Stimulated activated naive CD4-positive, alpha-beta T cell (primary cell): Measurements from ENCODE around the gene CTU1.

Experiments used
- DNase-seq, 6 experiments: peaks; one replicate each; lab custom pipeline; 2025; lab: John Stamatoyannopoulos, UW

CTU1 gene

DNA sequence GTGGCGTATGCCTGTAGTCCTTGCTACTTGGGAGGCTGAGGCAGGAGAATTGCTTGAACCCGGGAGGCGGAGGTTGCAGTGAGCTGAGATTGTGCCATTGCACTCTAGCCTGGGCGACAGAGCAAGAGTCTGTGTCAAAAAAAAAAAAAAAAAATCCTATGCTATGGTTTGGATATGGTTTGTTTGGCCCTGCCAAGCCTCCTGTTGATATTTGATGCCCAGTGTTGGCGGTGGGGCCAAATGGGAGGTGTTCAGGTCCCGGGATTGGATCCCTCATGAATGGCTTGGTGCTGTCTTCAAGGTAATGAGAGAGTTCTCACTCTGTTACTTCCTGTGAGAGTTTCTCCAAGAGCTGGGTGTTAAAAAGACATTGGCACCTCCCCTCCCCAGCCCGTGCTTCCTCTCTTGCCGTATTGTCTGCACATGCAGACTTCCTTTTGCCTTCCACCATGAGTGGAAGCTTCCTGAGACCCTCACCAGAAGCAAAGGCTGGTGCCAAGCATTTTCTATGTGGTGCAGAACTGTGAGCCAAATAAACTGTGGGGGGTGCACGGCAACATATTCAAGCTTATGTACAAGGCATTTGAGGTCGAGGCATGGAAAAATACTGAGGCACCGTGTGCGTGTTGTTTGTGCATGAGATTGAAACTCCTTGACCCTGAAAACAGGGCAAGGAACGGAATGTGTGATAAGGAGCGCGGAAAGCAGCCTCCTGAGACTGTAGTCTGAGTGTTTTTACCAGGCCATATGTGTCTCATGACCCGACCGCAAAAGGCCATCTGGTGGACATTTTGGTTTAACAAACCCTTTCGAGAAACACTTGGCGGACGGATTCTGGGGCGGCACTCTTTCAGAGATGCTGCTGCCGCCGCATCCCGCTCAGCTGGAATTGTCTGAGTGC, 23.8 kb upstream of the CTU1 start:
- peak in 5 of 6 experiments; percentile 12 to 52 (median 35) for DNase-seq

DNA sequence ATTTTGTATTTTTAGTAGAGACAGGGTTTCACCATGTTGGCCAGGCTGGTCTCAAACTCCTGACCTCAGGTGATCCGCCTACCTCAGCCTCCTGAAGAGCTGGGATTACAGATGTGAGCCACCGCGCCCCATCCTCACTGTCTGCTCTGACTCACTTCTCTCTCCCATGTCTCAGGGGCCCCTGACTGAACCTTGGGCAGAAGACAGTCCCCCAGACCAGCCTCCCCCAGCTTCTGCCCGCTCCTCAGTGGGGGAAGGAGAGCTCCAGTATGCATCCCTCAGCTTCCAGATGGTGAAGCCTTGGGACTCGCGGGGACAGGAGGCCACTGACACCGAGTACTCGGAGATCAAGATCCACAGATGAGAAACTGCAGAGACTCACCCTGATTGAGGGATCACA, 21.5 kb upstream of the CTU1 start:
- no peak for DNase-seq

DNA sequence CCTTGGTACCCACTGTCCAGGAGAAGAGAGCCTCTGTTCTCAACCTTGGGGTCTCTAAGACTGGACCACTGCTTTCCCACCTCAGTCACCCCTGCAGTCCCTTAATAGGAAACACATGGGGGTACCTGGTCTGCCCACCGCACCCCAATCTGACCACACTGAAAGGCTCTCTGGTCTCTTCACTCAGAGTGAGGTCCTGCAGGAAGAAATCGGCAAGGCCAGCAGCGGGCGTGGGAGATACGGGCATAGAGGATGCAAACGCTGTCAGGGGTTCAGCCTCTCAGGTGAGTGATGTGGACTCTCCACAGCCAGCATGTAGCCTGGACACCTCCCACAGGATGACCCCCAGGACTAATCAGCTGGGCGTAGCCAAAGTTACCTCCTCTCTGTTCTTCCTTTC, 20.0 kb upstream of the CTU1 start:
- no peak for DNase-seq

DNA sequence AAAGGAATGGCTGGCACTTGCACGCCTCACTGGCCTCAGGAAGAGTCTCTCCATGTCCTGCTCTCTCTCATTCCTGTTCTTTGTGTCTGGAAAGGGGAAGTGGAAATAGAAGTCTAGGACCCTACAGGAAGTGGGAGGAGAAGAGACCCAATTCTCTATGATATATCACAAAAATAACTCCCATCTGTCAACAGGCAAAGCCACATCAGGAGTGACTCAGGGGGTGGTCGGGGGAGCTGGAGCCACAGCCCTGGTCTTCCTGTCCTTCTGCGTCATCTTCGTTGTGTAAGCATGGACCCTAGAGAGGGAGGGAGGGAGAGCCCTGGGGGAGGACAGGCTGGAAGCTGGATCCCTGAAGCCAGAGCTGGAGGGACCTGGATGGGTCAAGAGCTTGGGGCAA, 19.5 kb upstream of the CTU1 start:
- DNase-seq, result no peak

DNA sequence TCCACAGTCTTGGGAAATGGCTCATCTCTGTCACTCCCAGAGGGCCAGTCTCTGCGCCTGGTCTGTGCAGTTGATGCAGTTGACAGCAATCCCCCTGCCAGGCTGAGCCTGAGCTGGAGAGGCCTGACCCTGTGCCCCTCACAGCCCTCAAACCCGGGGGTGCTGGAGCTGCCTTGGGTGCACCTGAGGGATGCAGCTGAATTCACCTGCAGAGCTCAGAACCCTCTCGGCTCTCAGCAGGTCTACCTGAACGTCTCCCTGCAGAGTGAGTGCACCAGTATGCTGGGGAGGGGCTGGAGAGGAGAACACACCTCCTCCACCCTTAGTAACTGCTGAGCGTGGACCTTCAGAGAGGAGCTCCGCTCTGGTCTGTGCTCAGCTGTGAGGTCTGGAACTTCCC, 18.8 kb upstream of the CTU1 start:
- no peak for DNase-seq

DNA sequence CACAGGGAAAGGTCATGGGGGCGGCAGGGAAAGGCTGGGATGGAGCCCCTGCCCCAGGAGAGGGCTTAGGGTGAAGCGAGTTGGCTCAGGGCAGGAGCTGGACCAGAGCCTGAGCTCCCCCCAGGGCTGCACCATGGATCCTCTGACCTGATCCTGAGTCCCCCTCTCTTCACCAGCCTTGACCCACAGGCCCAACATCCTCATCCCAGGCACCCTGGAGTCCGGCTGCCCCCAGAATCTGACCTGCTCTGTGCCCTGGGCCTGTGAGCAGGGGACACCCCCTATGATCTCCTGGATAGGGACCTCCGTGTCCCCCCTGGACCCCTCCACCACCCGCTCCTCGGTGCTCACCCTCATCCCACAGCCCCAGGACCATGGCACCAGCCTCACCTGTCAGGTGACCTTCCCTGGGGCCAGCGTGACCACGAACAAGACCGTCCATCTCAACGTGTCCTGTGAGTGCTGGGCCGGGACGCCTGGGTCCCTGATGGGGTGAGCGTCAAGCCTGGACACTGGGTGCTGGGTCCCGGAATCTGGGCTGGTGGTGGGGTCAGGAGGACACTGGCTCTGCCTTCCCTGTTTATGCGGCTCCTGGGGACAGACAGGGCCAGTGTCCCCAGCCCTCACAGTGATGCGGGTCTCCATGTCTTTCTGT, 17.3 kb upstream of the CTU1 start:
- no peak for DNase-seq

DNA sequence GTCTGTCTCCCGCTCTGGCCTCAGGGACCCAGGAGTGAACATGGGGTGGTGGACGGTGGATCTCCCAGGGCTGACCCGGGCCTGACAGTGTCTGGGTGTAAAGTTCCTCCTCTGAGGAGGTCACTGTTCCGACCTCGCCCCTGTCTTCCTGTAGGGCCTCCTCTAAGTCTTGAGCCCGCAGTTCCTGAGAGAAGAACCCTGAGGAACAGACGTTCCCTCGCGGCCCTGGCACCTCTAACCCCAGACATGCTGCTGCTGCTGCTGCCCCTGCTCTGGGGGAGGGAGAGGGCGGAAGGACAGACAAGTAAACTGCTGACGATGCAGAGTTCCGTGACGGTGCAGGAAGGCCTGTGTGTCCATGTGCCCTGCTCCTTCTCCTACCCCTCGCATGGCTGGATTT, 16.5 kb upstream of the CTU1 start, which contains the start of gene SIGLEC9:
TSS of gene SIGLEC9 (plus strand) at position 178 of the 400 bp plus-strand sequence. CDS start at position 247, 69 bp downstream.
- DNase-seq, result no peak

DNA sequence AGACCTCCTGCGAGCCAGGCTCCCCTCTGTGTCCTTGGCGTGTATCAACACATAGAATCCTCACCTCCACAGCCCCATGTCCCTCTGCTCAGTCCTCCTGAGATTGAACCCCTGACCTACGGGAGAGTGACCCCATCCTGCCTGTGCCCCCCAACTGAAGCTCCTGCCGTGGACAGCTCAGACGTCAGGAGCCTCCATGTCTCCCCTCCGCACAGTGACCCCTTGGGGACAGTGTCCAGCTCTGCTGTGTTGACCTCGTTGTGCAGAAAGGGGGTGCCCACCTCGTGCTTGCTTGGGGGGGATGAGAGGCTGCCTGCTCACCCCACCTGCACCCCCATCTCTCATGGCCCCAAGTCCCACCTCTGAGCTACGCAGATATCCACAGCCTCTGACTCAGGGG, 16.0 kb upstream of the CTU1 start:
- DNase-seq, result no peak

DNA sequence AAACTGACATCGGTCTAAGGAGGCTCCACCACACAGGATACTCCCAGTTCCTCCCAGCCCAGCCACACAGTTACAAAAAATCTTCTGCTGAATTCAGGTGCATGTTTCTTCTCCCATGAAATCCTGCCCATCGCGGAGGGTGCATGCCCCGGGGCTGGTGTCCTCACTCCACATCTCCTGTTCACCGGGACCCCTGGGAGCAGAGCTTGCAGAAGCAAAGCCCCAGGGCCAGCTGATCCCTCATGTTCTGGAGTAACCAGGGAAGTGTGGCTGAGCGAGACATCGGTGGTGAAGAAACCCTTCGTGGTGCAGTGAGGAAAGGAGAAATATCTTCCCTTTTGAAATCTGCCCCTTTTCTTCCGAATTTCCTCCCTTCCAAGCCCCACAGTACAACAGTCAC, 15.6 kb upstream of the CTU1 start:
- DNase-seq, result no peak

DNA sequence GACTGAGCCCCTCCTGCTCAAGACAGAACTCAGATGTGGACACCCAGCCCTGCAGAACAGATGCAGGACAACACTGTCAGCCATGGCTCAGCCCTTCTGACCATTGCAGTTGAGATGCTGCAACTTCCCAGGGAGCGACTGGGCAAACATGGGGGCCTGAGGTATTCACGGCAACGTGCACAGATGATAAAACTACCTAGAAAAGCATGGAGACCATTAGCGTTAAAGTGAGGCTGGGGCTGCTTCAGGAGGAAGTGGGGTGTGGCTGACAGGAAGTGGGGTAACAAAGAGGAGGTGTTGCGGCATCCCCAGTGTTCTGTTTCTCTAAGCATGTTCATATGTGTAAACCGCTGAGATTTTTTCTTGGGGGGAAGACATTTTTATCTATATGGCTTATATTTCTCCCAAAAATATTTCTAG, 15.2 kb upstream of the CTU1 start:
- peak in 5 of 6 experiments; percentile 10 to 74 (median 65) for DNase-seq

DNA sequence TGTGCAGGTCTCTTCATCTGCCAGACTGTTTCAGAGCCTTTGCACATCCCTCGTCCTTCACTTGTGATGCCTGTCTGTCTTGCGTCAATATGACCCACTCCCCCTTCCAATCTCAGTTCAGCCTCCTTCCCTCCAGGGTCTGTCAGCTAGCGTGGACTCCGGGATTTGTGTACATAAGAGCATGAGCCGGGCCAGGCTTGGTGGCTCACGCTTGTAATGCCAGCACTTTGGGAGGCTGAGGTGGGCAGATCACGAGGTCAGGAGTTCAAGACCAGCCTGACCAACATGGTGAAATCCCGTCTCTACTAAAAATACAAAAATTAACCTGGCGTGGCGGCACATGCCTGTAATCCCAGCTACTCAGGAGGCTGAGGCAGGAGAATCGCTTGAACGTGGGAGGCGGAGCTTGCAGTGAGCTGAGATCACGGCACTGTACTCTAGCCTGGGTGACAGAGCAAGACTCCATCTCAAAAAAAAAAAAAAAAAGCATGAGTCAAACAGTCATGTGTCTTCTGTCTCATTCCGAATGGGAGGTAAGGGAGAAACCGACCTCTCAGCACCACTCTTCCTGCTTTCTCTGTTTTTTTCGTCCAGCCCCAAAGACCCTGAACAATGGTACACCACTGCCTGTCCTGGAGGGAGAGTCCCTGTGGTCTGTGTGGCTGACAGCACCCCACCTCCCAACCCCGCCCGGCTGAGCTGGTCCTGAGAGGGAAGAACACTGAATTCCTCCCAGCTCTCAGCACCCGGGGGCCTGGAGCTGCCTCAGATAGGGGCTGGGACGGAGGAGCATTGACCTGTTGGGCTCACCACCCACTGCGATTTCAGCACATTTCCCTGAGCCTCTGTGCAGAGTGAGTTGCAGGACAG, 14.1 kb upstream of the CTU1 start:
- no peak for DNase-seq

DNA sequence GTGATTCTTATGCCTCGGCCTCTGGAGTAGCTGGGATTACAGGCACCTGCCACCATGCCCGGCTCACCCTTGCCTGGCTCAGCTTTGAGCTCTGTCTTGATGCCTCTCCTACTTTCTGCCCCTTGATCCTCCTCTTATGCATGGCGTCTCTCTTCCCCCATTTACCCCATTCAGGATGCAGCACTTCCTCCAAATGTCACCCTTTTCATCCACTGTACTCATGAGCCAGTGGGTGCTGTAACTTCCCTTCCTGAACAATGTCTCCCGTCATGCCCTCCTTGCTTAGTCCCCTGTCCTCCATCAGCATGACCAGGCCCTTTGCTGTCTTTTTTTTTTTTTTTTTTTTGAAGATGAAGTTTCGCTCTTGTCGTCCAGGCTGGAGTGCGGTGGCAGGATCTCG, 13.0 kb upstream of the CTU1 start:
- no peak for DNase-seq

DNA sequence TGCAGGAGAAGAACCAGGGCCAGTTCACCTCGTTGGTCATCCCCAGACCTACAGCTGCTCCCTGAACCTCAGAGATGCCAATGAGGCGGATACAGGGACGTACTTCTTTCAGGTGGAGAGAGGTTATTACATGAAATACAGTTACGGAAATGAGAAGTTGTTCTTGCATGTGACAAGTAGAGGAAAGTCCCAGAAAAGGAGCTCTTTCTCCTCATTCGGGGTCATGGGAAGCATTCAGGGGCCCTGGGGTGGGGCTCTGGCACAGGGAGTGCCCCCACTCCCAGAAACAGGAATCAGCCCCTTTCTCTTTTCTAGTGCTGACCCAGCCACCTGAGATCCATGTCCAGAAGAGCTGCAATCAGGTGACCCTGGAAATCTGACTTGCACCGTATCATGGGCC, 12.0 kb upstream of the CTU1 start:
- DNase-seq, result no peak

DNA sequence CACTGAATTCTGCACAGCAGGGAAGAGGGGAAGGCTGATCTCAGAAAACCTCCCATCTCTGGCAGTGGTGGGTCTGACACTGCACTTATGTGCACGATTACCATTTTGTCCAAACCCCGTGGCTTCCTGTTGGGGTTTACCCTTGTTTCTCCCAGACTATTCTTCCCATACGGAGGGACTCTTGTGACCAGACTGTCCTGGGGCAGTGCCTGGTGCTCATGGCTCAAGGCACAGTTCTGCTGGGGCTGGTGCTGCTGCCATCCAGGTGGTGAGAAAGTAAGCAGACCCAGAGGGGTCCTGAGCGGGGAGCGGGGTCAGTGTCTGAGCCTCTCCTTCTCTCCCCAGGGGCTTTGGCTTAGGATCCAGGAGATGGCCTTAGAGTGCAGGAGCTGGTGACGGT, 11.4 kb upstream of the CTU1 start:
- no peak for DNase-seq

DNA sequence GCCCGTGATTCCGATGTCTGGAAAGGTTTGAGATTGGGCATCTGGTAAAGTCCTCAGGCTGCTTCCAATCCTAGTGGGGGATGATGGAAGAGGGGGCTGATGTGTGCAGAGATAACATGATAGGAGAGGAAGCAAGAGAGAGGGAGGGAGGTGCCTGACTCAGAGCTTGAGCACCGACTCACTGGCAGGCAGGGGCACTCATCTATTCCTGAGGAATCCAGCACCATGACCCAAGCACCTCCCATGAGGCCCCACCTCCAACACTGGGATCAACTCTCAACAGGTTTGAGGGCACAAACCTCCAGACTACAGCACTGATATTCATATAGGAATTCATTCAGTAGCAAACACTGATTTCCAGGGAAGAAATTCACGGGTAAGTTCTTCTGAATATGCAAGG, 10.9 kb upstream of the CTU1 start:
- DNase-seq, result no peak

DNA sequence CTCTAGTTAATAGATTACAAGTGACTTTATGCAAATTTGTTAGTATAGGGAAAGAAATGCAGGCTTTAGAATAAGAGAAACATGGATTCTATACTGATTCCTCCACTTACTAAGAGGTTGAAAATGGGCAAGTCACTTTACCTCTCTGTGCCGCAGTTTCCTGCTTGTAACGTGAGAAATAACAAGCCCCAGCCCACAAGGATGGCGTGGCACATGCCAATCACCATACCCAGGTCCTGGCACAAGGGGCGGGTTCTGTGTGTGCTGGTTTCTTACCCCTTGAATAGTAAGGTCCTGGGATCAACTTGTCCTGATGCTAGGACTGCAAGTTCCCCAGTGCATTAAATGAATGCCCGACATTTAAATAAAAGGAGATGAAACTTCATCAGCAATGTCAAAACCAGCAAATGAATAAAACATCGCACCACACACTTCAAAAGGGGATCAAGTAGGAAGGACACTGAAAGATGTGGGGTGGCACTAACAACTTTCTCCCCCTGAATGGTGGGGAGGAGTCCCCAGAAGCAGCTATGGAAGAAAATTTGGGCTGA, 8.6 kb upstream of the CTU1 start:
- no peak for DNase-seq

DNA sequence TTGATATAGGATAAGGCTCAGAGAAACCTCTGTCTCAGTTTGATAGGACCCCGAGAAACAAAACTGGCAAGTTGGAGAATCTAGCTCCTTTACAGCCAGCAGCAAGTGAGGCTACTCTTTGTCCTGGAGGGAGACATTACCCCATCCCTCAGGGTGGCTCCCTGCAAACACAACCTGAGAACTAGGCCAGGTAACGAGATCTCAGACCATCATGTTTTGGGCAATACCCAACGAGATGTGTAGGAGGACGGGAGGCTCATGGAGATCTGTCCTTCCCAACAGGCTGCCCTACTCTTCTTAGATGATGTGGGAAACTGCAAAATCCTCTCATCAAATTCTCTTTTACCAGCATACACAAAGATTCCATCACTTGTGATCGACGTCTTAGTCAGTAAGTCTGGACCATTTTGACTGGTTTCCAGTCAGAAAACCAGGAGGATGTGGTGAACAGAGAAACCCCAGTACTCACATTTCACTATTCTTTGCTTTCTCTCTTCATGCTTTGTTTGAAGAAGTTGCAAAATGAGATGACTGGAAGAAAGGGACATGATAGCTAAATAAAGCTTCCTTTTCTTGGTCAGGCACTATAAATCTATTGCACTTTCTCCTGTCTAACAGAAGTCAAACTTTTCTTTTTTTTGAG, 6.0 kb upstream of the CTU1 start:
- peak in 3 of 6 experiments; percentile 42 to 56 (median 48) for DNase-seq

DNA sequence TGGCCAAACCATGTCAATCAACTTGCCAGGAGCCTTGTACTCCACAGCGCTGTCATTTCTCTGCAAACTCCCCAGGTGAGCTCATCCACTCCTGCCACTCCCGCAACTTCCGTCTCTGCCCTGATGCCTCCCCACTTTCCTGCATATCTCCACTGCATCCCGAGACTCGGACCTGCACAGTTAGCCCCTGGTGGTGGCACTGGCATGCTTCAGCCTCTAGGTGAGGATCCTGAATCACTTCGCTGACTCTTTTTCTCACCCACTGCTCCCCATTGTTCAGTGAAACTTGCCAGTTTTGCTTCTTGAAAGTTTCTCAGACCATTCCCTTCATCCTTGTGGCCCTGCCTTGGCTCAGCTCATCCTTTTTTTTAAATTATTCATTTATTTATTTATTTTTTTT, 3.4 kb upstream of the CTU1 start:
- DNase-seq, result no peak

DNA sequence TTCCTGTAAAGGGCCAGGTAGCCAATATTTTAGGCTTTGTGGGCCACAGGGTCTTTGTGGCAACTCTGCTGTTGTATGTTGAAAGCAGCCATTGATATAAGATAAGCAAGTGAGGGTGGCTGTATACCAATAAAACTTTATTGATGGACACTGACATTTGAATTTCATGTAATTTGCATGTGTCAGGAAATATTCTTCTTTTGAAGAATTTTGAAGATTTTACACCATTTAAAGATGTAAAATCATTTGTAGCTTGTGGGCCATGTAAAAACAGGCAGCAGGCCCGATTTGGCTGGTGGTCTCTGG, 2.4 kb upstream of the CTU1 start:
- DNase-seq, result no peak

DNA sequence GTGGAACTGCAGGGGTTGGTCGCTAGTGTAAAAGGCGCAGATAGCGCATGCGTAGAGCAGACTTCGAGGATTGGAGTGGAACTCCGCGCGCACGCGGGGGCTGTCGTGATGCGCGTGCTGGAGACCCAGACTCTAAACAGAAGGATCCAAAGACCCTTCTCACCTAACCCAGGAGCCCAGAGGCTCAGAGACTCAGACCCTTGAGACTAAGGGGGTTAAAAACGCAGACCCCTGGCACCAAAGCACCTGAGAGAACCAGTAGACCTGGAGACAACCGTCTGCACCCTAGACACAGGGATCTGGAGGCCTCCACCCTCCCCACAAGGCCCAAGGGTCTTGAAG, 567 bp upstream of the CTU1 start:
- no peak for DNase-seq

DNA sequence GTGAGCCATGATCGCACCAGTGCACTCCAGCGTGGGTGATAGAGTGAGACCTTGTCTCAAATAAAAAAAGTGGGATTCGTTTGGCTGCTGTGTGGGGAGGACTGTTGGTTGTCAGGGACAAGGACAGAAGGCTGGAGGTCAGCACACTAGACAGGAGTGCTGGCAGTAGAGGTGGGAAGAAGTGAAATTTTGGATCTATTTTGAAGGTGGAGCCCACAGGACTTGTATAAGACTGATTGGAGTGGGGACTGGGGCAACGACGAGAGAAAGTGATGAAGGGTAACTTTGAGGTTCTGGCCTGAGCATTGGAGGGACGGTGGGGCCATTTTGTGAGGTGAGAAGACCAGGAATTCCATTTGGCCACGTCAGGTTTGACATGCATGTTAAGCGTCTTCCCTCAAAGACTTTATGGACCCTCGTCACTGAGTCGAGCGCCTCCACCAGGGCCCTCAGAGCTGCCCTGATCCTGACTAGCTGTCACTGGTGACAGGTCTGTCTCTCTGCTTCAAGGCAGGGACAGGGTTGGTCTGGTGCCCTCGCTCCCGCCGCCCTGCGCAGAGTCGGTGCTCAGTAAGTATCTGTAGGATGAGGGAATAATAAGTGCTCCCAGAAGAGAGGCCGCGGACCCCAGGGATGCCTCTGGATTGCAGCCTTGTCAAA, 673 bp downstream of the CTU1 start:
- no peak for DNase-seq
